IPS-15b (cell line): Measurements from ENCODE around the gene CNPY1.

Source experiments
- H3K27me3 ChIP-seq: one replicate; pipeline ENCODE4 v1.6.1; 2013; ENCODE audit warnings: low read length; ENCODE audit not compliant: control insufficient read depth, insufficient read depth
- H3K36me3 ChIP-seq: one replicate; pipeline ENCODE4 v1.6.1; 2013; ENCODE audit warnings: low read length; ENCODE audit not compliant: control insufficient read depth, insufficient read depth
- H3K4me1 ChIP-seq: one replicate; pipeline ENCODE4 v1.6.1; 2013; ENCODE audit warnings: mild to moderate bottlenecking, low read length; ENCODE audit not compliant: control insufficient read depth, insufficient read depth
- H3K4me3 ChIP-seq: one replicate; pipeline ENCODE4 v1.5.1; 2013; ENCODE audit warnings: low read depth, low read length
- H3K9ac ChIP-seq: one replicate; pipeline ENCODE4 v1.6.1; 2013; ENCODE audit warnings: low read depth, mild to moderate bottlenecking, low read length
- H3K9me3 ChIP-seq: one replicate; pipeline ENCODE4 v1.6.1; 2013; ENCODE audit warnings: mild to moderate bottlenecking, low read length; ENCODE audit not compliant: control insufficient read depth, insufficient read depth

Gene CNPY1

DNA sequence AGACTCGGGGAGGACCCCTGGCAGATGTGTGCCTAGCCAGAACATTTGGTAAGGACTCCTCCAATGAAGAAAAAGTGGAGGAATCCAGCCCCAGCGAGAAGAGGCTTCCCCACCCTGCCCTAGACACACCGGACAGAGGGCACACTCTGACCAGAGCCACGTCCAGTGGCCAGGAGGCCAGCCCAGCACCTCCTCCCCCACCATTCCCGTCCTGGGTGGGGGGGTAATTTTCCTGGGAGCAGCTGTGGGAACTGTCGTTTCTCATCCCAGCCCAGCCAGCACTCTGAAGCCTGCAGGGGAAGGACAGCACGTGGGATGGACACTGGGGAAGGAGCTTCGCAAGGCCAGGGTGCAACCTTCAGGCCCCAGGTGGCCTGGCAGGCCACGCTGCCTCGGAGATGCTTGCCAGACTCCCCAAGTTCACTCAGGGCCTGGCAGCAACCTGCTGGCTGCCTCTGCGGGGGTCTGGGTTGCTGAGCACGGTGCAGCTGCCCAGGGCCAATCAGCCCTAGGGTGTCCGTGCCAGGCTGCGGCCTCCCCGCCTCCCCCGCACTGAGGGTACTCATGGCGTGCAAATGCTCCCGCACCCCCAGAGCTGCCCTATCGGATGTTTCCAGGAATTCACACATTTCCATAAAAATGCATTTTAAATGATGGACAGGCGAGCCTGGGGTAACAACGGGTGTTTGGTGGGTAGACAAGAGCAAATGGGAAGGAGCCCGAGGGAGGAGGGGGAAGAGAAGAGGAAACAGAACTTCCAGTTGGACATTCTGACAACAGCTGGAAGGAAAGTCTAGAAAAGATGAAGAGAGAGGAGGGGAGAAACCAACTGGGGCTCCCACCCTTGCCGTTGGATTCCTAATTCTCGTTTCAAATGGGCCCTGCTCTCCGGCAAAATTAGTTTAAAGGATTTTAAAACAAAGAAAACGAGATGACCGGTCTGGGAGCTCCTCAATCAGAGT lies 90.3 kb downstream of the CNPY1 start:
- Histone ChIP-seq H3K9me3 (no peaks in the 10 kb centered on the region), H3K27me3 (peaks cover 90% of the 10 kb centered on the region), H3K4me3 (peak overlapping the region; percentile 8), H3K4me1 (no peaks in the 10 kb centered on the region), H3K9ac (no peak overlapping the region), H3K36me3 (no peaks in the 10 kb centered on the region)

DNA sequence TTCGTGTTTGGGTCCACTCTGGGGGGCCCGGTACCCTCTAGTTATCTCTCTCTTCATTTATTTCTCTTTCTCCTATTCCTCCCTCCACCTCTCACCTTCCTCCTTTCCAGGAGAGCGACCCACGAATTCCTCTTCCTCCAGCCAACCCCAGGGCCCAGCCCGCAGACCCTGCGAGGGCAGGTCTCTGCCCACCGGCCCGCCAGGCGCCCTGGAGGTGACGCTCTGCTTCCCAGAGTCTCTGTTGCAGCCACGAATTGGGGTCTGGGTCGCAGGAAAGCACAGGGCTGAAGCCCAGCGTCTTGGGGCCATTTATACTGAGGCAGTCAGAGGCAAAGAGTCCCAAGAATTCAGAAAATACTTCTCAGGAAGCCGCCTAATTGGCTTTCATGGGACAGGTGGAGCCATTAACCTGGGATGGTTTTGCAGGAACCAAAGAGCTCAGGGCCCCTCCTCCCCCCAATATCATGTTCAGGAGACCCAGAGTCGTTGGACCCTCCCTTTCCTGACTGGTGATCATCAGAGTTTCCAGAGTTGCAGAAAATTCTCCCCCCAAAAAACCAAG lies 91.1 kb downstream of the CNPY1 start:
- no peaks in the 10 kb centered on the region for H3K4me1 ChIP-seq
- H3K27me3 ChIP-seq = peaks cover 90% of the 10 kb centered on the region

DNA sequence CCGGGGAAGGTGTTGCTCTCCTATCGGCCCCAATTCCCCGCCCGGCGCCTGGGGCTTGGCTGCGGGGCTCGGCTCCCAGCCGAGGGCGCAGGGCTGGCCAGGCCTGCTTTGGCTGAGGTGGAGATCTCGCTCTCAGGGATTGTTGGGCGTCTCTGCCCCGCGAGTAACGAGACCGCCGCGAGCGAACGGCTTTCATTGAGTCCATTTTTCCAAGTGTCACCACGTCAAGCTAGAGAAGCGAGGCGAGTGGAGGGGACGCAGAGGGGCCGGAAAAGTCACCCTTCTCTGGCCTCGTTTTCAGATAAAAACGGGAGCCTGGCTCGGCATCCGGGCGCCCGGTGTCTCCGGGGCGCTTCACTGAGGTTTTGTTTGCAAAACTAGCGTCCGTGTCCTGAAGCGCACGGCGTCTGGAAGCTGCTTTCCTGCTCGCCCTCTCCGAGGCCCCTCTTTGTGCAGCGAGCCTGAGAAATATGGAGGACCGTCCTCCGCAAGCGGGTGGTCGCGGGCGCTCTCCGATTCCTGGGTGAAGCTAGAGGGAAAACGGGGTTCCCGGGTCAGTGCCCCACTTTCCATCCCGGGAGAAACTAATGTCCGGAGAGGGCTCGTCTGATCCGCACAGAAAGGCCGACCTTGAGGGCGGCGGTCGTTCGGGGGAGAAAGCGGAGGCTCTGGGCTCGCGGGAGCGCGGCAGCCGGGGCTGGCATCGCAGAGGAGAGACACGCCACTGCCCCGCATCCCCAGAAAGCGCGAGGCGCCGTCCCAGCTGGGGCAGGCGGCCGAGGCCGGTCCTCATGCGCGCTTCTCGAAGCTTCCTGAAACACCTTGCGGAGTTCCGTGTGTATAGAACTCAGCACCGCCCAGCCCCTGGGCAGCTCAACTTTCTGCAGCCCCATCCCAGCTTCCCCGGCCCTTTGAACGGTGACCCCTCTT lies 91.9 kb downstream of the CNPY1 start:
- peak overlapping the region; percentile 30 for H3K4me3 ChIP-seq
- no peak overlapping the region for H3K9ac ChIP-seq
- no peaks in the 10 kb centered on the region for H3K4me1 ChIP-seq
- H3K36me3 ChIP-seq = no peaks in the 10 kb centered on the region
- peaks cover 90% of the 10 kb centered on the region for H3K27me3 ChIP-seq
- no peaks in the 10 kb centered on the region for H3K9me3 ChIP-seq

More for the DNA sequence above, 91.1 kb downstream of the CNPY1 start:
- Histone ChIP-seq H3K9ac (no peak overlapping the region), H3K36me3 (no peaks in the 10 kb centered on the region), H3K9me3 (no peaks in the 10 kb centered on the region), H3K4me3 (no peak overlapping the region)

DNA sequence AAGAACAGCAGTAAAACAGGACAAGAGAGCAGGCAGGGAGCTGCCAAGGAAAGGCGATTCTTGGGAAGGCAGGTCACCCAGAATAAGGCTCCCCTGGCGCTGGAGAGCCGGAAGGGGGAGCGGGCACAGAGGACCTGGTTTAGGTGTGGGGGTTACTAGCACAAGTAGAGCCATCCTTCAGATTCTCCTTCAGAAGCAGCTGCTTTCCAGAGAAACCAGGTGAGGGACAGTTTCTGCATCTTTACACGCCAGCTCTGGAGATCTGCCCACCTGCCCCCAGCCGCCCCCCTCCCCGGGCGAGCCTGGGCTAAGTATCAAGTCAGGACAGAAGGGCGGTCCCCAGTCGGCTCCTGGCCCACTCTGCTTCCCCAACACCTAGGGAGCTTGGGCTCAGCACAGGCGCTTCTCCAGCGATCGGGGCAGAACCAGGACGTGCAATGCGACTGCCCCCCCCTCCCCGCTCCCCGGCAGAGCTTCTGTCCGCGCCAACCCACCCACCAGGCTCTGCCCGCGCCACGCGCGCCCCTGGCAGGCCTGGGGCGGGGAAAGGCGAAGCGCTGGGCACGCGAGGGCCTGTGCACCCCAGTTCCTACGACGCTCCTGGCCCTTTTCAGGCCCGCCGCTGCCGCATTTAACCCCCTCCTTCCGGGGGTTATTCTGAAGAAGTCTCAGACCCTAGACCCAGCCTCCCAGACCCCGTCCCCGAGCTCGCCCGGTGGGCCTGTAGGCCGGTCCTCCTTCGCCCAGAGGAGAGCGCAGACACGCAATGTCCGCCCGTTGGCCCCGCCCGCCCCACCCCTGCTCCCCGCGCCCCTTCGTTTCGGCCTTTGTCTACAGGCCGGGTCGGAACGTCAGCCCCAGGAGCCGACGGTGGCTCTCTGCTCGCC lies 92.8 kb downstream of the CNPY1 start:
- Histone ChIP-seq H3K36me3 (no peaks in the 10 kb centered on the region), H3K4me1 (no peaks in the 10 kb centered on the region), H3K4me3 (peak overlapping the region; percentile 18), H3K9me3 (no peaks in the 10 kb centered on the region), H3K27me3 (peaks cover 91% of the 10 kb centered on the region), H3K9ac (no peak overlapping the region)

DNA sequence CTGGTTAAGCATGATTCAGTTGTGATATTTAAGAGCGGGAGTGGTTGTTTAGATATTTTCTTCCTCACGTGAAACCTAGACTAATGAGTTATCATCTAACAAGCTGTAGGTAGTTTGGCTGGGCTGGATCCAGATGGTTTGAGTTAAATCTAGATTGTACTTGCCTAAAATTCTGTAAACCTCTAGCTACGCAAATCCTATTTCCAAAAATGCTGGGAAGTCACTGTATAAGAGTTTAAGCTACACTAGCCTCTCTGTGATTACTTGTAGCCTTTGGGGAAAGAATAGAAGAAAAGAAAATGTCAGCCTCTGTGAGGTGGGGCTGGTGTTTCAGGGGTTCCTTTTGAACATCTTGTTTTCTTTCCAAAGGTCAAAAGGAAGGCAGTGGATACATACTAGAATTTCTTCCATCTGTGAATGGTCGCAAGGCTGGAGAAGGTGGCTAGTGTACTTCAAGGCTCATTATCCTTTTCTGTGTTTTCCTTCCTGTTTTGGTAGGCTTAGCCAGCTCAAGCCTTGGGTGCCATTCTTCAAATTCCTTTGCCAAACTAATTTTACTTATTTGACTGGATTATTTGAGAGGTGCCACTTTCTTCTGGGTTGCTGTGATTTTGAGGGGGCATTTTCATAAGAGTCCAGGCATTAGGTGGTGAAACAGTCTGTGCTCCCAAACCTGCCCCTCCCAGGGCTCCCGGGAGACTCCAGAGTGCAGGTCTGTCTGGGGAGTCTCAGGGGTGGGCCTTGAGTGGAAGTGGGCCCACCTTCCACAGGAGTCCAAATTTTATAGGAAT lies 93.7 kb downstream of the CNPY1 start:
- no peaks in the 10 kb centered on the region for H3K9me3 ChIP-seq
- H3K4me3 ChIP-seq = peak overlapping the region; percentile 18
- peaks cover 94% of the 10 kb centered on the region for H3K27me3 ChIP-seq
- no peaks in the 10 kb centered on the region for H3K36me3 ChIP-seq
- H3K4me1 ChIP-seq = no peaks in the 10 kb centered on the region
- H3K9ac ChIP-seq = no peak overlapping the region

DNA sequence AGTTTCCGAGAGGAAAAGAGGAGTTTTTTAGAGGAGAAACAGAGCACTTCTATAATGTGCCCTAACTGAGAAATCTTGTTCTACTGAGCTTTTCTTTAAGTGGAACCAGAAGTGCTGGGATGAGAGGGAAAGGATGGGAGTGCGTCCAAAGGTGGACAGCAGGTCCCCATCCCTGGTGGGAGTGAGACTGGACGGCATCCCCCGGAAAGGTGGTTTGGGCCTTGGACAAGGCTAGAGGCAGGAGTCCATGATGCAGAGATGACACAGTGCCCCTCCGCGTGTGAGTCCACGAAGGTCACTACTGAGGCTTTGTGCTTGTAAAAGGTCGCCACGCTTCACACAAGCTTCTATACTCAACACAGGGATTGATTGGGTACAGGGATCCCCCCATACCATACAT lies 94.5 kb downstream of the CNPY1 start:
- H3K9ac ChIP-seq = no peak overlapping the region
- peaks cover 99% of the 10 kb centered on the region for H3K27me3 ChIP-seq
- H3K36me3 ChIP-seq = no peaks in the 10 kb centered on the region
- peak overlapping the region; percentile 27 for H3K4me3 ChIP-seq
- H3K4me1 ChIP-seq = no peaks in the 10 kb centered on the region
- H3K9me3 ChIP-seq = no peaks in the 10 kb centered on the region
